NCI-H2081 treated with DMSO at 0.1 percent for 48 hours (cell line): Measurements from ENCODE around the gene PTPRC.

Experiments
- DNase-seq: peaks from one replicate; lab custom pipeline; 2025; lab: John Stamatoyannopoulos, UW

Gene PTPRC

GRCh38 chr1:198620218-198620617 is 18.6 kb upstream of the PTPRC start:
- no peak for DNase-seq

DNA sequence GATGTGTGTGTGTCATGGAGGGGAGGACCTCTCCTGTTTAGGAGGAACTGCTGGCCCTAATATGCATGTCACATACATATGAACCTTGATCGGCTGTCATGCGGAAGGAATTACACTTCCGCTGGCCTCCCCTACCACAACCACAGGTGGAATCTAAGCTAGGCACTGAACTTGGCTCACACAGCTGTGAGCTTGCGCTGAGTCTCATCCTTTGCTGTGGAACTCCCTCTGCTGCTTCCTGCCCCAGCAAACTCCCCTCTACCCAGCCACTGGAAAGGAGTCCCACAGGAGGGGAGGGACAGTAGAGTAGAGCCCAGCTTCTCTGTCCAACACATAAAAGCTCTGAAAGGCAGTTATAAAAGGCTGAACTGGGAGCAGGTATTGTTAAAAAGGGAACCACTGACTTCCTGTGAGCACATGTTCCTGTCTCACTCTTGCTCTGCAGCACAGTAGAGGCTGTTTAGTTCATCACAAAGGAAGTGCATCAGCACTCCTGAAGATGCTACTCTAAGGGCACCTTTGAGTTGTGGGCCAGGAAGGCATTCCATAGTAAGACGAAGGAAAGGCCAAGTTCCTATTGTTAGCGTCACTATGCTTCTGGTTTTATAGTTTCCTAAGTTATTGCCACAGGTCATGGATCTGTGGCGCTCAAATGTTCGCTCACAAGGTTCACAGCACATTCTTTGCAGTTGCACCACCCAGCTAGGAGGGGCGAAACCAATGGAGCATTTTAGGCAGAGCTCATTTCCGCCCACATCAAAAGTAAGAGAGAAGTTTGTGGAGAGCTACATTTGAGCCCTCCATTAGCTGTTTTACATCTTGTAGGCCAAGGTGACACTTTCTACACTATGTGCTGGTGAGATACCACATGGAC is 17.7 kb upstream of the PTPRC start:
- DNase-seq: no peak

- DNase-seq: no peak
Measured at GRCh38 chr1:198622001-198622400, 16.8 kb upstream of the PTPRC start.

DNA sequence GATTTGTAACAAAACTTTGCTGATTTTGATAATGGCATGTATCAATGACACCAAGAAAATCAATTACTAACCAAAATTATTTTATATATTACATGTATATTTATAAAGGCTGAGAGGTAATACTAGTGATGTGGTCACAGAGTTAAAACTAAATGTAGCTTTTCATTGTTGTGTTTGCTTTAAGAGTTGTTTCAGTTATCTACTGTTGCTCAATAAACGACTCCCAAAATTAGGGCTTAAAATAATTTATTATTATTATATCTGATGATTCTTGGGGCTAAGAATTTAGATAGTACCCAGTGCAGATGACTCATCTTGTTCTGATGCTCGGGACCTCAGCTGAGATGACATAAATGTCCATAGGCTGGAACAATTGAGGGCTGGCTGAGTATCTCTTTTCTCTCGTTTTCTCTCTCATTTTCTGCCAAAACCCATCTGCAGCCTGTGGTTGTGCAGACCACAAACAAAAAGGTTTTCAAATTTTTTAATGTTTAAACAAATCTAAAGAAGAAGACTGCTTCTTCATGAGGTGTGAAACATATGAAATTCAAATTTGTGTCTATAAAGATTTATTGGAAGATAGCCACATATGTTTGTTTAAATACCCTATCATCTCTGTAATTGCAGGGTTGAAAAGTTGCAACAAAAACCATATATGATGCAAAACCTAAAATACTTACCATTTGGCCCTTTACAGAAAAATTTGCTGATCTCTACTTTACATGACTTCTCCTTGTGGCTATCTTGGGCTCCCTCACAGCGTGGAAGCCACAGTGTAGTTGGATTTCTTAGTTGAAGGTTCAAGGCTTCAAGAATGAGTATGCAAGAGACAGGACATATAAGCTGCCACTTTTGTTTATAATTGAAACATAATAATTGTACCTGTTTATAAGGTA is 14.8 kb upstream of the PTPRC start:
- DNase-seq: no peak

- DNase-seq: no peak
Measured at GRCh38 chr1:198624648-198624980, 14.2 kb upstream of the PTPRC start.

- DNase-seq: no peak
Measured at GRCh38 chr1:198627436-198628066, 11.3 kb upstream of the PTPRC start.

DNA sequence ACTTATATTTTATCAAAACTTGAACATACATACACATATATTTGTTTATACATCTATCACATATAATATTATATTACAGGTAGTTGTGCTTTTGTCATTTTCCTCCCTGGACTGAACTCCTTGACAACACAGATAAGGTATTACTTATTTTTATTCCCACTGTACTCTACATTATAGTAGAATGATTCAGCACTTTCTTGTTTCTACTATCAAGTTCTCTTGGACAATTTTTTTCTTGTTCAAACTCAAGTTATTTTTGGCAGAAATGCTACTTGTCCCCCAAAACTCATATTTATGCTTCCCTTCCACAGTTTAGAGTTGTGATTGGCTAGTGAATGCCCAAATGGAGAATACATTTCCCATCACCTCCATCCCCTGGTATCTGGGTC is 10.8 kb upstream of the PTPRC start:
- no peak for DNase-seq

DNA sequence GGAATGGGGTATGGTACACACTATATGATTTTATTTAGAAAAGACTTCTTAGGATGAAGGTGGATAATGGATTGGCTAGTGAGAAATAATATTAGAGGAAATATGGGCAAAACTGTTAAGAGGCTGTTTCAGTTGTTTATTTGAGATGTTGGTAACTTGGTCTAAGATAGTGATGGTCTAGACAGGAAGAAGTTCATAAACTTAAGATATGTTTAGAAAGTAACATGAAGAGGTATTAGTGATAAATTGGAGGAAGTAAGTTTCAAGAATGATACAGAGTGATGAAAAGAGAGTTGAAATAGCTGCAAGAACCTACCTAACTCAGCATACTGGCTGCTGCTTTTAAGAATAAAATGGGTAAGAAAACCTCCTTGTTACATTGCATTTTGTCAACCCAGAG is 9.2 kb upstream of the PTPRC start:
- DNase-seq: no peak

DNA sequence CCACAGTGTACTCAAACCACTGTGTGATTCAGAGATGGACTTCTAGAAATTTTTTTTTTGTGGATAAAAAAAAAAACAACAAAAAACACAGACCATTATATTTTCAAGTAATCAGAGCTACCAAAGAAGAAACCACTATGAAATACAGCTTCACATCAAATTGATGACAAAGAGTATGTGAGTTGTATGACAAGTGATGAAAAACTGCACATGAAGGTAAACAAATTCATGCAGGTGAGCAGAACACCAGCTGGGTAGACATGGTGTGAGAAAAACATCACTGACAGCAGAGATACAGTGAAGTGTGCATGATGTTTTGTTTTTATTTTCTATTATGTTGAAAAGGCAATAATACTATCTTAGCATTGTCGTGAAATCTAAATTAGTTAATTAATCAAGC is 8.0 kb upstream of the PTPRC start:
- DNase-seq: no peak

GRCh38 chr1:198631292-198631691 is 7.5 kb upstream of the PTPRC start:
- DNase-seq: no peak

- DNase-seq: no peak
Measured at GRCh38 chr1:198632007-198632406, 6.8 kb upstream of the PTPRC start.

DNA sequence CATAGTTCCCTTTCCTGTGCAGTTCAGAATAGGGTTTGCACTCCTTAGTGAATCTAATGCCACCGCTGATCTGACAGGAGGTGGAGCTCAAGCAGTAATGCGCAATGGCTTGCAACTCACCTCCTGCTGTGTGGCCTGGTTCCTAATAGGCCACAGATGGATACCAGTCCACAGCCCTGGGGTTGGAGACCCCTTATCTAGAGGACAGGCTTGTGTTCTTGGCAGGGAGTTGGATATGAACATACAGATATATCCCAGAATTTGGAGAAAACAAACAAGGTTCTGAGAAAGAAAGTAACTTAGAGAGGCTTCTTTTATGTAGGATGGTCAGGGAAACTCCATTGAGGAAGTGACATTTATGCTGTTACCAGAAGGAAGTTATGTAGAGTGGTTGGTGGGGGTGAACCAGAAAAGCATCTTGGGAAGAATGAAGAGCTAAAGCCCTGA is 5.1 kb upstream of the PTPRC start:
- DNase-seq: no peak

DNA sequence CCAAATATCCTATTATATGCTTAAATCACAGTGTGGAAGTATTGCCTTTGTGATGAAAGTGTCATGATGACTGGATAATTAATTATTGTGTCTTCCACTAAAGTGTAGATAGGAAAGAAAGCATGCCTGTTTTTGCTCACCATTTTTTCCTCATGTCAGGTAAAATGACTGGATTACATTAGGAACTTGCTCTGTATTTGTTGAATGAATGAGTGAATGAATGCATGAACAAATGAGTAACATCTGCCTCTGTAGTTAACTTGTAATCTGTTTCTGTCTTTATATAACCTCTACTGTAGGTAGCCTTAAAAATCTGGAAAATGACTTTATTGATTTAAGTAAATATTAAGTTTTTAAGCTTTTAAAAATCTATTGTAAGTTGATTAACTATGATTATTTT is 2.9 kb upstream of the PTPRC start:
- DNase-seq: no peak

GRCh38 chr1:198636391-198636790 is 2.4 kb upstream of the PTPRC start:
- DNase-seq: no peak

DNA sequence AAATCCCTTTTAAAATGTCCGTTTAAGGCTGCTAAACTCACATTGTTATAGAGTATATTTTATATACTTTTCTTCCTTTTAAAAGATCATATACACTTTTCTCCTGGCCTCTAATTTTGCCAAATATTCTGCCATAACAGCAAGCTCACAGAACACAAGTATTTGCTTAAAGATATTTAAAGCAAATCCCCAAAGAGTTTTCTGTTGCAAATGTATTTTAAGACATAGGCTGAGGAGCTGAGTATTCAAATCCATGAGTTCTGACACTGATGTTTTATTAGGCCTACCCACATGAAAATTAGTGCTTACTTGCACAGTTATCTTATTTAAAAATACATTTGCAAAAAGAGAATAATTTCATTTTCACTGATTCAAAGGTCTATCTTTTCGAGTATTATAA is 1.7 kb upstream of the PTPRC start:
- no peak for DNase-seq

DNA sequence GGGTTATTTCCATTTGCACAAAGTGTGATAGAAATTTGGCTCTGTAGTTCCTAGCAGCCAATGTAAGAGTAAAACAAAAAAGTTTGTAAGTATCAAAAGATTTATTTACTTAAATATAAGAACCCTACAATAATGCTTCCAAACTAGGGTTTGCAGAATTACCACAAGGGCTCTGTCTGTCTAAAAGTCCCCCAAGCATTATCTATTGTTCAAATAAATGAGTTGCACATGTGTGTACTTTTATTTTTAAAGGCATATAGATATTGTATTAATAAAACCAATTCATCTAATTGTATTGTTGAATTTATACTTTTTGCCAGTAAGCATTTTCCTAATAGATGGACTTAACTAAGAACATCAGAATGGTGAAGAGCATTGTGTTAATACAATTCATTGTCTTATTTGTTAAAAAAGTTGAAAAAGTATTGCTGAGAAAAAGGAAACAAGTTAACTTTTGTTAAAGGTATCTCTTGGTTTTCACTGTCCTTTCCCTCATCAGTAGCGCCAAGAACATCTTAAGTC is 863 bp upstream of the PTPRC start:
- DNase-seq: no peak

- no peak for DNase-seq
Measured at GRCh38 chr1:198638441-198638840, 399 bp upstream of the PTPRC start.

DNA sequence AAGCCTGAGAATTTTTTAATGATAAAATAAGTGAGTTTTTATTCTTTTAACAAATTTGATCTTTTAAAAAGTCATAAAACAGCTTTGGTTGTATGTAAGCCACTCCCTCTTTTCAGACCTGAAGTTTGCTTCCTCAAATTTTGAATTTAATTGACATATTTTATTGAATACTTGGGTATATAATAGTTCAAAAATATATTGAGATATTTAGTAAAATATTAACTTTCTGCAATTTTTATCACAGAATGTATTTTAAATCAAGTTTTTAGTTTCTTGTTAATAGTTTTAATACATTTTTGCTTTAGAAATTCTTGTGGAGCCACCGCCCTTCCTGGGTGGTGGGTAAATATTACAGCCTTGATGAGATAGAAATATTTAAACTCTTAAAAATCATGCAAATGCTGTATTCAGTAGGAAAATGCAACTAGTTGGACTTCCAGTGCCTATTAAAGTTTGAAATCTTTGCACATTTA is 867 bp downstream of the PTPRC start:
- no peak for DNase-seq

GRCh38 chr1:198640174-198640573 is 1.3 kb downstream of the PTPRC start:
- no peak for DNase-seq

- DNase-seq: no peak
Measured at GRCh38 chr1:198641501-198641900, 2.7 kb downstream of the PTPRC start.

DNA sequence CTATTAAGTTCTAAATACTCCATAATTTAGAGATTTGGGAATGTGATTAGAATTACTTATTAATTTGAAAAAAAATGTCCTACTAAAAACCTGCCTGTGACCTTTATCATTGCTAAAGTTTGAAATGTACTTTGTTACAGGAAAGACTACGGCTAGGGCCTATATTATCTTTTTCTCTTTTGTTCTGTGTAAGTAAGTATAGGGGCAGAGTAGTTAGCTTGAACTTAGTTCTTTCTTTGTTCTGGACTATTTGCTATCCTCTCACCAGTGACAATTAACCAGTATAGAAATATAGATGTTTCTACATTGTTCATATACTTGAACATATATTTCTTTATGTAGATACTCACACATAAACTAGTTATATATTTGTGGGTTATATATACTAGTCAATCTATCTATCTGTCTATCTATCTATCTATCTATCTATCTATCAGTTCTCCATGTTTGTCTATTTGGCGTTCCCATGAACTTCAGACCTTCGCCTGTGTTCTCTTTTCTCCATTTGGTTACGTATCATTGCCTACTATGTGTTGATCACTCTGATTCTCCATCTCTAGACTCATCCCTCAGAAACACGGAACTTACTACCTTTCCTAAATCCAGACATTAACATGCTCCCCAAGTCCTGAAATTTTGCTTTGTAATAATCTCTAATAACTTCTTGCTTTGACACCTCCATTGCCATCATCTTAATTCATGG is 3.3 kb downstream of the PTPRC start:
- DNase-seq: no peak

DNA sequence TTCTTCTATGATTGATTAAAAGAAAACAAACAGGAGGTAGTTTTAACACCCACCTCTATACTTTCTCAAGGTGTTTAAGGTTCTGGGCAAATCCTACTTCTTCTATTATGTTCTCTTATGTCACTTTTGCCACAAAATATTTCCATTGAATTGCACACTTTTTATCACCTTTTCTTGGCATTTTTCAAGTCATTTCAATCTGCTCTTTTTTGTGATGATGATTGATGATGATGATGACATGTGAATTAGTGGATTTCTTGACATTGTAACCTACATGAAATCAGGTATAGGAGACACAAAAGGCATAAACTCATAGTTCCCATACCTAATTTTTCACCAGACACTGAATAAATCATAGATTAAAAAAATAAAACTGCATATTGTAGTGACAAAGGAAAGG is 4.1 kb downstream of the PTPRC start:
- DNase-seq: no peak
